ENCODE measurements around the gene CAPN5.

DNA sequence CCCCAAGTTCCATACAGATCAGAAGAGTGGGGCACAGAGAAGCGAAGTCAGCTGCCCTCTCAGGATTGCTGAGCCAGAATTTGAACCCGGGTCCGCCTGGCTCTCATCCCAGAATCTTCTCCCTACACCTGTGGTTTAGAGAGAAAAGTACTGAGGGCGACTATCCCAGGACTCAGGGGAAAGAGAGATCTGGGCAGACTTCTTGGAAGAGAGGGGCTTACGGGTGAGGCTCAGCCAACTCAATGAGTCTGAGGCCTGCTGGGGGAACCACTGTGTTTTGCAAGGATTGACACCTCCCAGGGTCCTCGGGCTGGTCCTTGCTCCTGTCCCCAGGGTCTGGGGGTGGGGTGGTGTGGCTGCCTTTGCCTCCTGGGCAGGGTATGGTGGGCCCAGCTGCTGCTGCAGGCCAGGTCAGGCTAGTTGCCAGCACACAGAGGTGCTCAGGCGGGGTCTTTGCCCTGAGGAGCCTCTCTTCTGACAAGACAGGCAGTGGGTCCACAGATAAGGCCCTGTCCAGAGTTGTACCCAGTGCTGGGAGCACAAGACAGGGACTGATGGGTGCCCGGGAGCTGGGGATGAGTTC is 1.2 kb downstream of the CAPN5 start:
- TF ChIP-seq, protein P1, sequence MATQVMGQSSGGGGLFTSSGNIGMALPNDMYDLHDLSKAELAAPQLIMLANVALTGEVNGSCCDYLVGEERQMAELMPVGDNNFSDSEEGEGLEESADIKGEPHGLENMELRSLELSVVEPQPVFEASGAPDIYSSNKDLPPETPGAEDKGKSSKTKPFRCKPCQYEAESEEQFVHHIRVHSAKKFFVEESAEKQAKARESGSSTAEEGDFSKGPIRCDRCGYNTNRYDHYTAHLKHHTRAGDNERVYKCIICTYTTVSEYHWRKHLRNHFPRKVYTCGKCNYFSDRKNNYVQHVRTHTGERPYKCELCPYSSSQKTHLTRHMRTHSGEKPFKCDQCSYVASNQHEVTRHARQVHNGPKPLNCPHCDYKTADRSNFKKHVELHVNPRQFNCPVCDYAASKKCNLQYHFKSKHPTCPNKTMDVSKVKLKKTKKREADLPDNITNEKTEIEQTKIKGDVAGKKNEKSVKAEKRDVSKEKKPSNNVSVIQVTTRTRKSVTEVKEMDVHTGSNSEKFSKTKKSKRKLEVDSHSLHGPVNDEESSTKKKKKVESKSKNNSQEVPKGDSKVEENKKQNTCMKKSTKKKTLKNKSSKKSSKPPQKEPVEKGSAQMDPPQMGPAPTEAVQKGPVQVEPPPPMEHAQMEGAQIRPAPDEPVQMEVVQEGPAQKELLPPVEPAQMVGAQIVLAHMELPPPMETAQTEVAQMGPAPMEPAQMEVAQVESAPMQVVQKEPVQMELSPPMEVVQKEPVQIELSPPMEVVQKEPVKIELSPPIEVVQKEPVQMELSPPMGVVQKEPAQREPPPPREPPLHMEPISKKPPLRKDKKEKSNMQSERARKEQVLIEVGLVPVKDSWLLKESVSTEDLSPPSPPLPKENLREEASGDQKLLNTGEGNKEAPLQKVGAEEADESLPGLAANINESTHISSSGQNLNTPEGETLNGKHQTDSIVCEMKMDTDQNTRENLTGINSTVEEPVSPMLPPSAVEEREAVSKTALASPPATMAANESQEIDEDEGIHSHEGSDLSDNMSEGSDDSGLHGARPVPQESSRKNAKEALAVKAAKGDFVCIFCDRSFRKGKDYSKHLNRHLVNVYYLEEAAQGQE (IDR thresholded peaks at IDR 0.05; ENCODE audit: borderline replicate concordance in 1 of 2, low read depth in 1 of 2, low read length in 2 of 2): no peak
- TF ChIP-seq BRD4 (CRISPR knock-in tag; IDR thresholded peaks at IDR 0.05) (no peak), TMF1 (CRISPR knock-in tag; IDR thresholded peaks at IDR 0.05; ENCODE audit: low read depth) (no peak), EP300 (IDR thresholded peaks at IDR 0.05; ENCODE audit: low read depth in 2 of 2, low read length in 2 of 2) (no peak), EP300 (CRISPR knock-in tag; IDR thresholded peaks at IDR 0.05; ENCODE audit: borderline replicate concordance) (no peak), SP1 (IDR thresholded peaks at IDR 0.05) (no peak), SP1 (CRISPR knock-in tag; IDR thresholded peaks at IDR 0.05) (no peak), ZNF558 (CRISPR knock-in tag; IDR thresholded peaks at IDR 0.05; ENCODE audit: borderline replicate concordance) (no peak), TCF12 (IDR thresholded peaks at IDR 0.05) (no peak), TCF12 (CRISPR knock-in tag; IDR thresholded peaks at IDR 0.05) (no peak), SP140L (CRISPR knock-in tag; IDR thresholded peaks at IDR 0.05; ENCODE audit: borderline replicate concordance) (no peak), HNRNPH1 (optimal IDR thresholded peaks at IDR 0.05; ENCODE audit: low read depth, low read length) (no peak), REPIN1 (CRISPR knock-in tag; IDR thresholded peaks at IDR 0.05; ENCODE audit: borderline replicate concordance, low read depth) (no peak)
- TF ChIP-seq, protein P2, sequence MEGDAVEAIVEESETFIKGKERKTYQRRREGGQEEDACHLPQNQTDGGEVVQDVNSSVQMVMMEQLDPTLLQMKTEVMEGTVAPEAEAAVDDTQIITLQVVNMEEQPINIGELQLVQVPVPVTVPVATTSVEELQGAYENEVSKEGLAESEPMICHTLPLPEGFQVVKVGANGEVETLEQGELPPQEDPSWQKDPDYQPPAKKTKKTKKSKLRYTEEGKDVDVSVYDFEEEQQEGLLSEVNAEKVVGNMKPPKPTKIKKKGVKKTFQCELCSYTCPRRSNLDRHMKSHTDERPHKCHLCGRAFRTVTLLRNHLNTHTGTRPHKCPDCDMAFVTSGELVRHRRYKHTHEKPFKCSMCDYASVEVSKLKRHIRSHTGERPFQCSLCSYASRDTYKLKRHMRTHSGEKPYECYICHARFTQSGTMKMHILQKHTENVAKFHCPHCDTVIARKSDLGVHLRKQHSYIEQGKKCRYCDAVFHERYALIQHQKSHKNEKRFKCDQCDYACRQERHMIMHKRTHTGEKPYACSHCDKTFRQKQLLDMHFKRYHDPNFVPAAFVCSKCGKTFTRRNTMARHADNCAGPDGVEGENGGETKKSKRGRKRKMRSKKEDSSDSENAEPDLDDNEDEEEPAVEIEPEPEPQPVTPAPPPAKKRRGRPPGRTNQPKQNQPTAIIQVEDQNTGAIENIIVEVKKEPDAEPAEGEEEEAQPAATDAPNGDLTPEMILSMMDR (CRISPR knock-in tag; IDR thresholded peaks at IDR 0.05): no peak
- TF ChIP-seq, protein P3, sequence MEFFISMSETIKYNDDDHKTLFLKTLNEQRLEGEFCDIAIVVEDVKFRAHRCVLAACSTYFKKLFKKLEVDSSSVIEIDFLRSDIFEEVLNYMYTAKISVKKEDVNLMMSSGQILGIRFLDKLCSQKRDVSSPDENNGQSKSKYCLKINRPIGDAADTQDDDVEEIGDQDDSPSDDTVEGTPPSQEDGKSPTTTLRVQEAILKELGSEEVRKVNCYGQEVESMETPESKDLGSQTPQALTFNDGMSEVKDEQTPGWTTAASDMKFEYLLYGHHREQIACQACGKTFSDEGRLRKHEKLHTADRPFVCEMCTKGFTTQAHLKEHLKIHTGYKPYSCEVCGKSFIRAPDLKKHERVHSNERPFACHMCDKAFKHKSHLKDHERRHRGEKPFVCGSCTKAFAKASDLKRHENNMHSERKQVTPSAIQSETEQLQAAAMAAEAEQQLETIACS (CRISPR knock-in tag; IDR thresholded peaks at IDR 0.05): no peak

Measured in HepG2 (cell line).